ENCODE measurements around the gene DNAJA3.

Gene DNAJA3

DNA sequence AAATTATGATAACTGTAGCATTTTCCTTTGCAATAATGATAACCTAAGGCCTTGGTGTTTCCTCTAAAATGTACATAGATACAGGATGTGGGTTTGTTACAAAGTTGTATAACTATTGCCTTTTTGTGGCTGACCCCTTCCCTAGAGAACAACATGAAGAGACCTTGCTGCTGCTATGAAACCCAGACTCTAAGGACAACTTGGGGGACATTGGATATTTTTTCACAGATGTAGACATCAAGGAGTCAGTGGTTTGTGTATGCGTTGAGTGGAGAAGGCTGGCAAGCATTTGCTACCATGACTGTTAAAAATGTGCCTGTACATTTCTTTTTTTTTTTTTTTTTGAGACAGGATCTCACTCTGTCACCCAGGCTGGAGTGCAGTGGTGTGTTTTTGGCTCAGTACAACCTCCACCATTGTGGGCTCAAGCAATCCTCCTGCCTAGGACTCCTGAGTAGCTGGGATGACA is 62.9 kb downstream of the DNAJA3 start:
- no peak for DNase-seq (ENCODE audit: low spot score)
- TF ChIP-seq, protein P1, sequence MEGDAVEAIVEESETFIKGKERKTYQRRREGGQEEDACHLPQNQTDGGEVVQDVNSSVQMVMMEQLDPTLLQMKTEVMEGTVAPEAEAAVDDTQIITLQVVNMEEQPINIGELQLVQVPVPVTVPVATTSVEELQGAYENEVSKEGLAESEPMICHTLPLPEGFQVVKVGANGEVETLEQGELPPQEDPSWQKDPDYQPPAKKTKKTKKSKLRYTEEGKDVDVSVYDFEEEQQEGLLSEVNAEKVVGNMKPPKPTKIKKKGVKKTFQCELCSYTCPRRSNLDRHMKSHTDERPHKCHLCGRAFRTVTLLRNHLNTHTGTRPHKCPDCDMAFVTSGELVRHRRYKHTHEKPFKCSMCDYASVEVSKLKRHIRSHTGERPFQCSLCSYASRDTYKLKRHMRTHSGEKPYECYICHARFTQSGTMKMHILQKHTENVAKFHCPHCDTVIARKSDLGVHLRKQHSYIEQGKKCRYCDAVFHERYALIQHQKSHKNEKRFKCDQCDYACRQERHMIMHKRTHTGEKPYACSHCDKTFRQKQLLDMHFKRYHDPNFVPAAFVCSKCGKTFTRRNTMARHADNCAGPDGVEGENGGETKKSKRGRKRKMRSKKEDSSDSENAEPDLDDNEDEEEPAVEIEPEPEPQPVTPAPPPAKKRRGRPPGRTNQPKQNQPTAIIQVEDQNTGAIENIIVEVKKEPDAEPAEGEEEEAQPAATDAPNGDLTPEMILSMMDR (IDR thresholded peaks at IDR 0.05; ENCODE audit: extremely low read depth, missing control alignments), result no peak

DNA sequence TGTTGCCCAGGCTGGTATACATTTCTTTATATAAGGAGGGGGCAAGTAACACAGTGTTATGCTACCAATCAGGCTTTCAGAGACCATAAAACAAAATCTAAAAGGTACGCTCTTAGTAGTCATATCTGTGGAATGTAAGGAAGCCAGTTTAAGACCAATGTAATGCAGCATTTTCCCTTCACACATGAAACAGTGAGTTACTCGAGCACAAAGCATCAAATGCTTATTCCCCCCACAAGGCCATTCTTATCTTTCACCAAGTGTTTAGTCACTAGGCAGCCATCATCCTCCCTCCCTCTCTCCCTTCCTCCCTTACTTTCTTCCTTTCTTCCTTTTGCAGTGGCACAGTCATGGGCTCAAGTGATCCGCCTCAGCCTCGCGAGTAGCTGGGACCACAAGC is 63.4 kb downstream of the DNAJA3 start:
- no peak for DNase-seq (ENCODE audit: low spot score)
- TF ChIP-seq, protein P1 (IDR thresholded peaks at IDR 0.05; ENCODE audit: extremely low read depth, missing control alignments), result no peak

DNA sequence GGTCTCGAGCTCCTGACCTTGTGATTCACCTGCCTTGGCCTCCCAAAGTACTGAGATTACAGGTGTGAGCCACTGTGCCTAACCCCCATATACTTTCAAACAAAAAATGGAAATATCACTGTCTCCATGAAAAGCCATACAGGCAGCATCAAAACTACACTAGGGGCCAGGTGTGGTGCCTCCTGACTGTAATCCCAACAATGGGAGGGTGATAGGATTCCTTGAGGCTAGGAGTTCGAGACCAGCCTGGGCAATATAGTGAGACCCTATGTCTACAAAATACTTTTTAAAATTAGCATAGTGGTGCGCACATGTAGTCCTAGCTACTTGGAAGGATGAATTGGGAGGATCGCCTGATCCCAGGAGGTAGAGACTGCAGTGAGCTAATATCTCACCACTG is 66.2 kb downstream of the DNAJA3 start:
- no peak for DNase-seq (ENCODE audit: low spot score)
- TF ChIP-seq, protein P1 (IDR thresholded peaks at IDR 0.05; ENCODE audit: extremely low read depth, missing control alignments), result no peak

DNA sequence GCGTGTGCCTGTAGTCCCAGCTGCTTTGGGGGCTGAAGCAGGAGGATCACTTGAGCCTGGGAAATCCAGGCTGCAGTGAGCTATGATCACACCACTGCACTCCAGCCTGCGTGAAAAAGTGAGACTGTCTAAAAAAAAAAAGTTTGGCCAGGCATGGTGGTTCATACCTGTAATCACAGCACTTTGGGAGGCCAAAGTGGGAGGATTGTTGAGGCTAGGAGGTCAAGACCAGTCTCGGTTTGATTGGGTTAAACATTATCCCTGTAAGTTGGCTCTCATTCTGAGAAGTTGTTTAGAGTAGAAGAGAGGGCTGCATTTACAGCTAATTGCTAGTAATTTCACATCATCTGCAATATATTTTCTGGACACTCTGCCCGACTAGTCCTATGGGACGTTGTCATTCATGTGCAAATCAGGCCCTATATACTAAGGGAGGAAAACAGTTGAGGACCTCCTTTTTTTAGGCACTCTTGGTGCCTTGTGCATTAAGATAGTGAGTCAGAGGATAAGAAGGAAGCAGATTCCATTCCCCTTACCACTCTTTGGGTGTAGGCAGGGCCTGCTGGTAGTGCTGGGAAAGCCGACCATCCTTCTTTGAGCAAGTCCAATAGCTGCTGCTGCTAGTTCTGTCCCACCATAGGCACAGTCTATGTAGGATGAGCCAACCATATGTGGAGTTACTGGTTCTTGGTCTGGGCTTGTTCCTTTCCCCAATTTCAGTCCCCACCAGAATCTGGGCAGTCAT is 69.2 kb downstream of the DNAJA3 start:
- TF ChIP-seq, protein P1 (IDR thresholded peaks at IDR 0.05; ENCODE audit: extremely low read depth, missing control alignments), result no peak

DNA sequence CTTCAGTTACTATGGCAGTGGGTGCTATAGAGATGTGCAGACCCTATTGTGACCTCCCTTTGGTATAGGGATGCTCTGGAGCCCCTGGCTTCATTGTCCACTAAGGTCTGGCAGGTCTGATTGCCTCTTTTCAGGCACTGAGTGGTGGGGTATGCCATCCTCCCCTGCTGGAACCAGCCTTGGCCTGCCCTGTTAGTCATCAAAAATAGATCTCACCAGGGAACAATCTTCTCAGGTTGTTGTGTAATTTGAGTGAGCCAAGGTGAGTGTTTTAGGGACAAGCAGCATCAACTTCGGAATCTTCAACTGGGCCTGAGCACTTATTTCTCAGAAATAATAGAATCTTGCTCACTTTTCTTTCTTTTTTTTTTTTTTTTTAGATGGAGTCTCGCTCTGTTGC is 70.1 kb downstream of the DNAJA3 start:
- TF ChIP-seq, protein P1 (IDR thresholded peaks at IDR 0.05; ENCODE audit: extremely low read depth, missing control alignments), result no peak
- DNase-seq (ENCODE audit: low spot score), result no peak

More for the DNA sequence above, 69.2 kb downstream of the DNAJA3 start:
- DNase-seq (ENCODE audit: low spot score), result no peak

DNA sequence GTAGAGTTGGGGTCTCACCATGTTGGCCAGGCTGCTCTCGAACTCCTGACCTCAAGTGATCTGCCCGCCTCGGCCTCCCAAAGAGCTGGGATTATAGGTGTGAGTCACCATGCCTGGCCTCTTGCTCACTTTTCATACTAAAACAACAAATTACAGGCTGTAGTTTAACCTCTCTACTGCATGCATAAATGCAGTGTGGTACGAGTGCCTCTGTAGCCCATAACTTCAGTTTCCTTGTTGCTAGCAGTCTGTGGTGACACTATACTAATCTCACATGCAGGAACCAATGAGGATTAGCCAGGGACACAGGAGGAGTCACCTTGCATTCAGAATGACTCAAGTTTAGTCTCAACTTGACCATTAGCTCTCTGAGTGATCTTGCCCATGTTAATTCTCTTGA is 70.6 kb downstream of the DNAJA3 start:
- TF ChIP-seq, protein P1 (IDR thresholded peaks at IDR 0.05; ENCODE audit: extremely low read depth, missing control alignments), result no peak
- no peak for DNase-seq (ENCODE audit: low spot score)

DNA sequence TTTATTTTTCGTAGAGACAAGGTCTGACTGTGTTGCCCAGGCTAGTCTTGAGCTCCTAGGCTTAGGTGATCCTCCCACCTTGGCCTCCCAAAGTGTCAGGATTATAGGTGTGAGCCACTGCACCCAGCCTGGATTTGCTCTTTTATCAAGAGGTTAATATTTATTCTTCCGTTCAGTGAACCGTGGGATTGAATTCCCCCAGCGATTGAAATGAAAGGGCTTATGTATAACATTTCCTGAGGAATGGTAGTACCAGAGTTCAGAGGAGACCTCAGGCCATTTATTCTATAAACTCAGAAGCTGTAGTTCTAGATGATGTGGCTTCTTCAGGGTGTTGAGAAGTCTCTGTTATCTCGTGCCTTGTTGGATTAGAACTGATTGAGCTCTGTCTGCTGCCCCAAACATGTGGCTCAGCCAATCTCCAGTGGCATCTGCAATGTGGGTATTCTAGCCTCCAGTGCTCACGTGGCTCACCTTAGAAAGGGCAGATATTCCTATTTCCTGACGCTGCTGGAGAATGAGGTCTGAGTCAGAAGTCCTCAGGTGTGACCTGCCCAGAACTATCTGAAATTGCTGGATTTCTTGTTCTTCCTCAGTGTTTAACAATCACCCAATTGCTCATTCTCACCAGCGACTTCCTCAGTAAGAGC is 73.0 kb downstream of the DNAJA3 start:
- TF ChIP-seq, protein P1 (IDR thresholded peaks at IDR 0.05; ENCODE audit: extremely low read depth, missing control alignments), result no peak
- DNase-seq (ENCODE audit: low spot score), result no peak
